Activated gamma-delta T cell treated with anti-CD3 and anti-CD28 coated beads, Interleukin-2, amount 50 U/mL, for 16 hours (primary cell): ENCODE measurements around the gene TDRD5.

Experiments used
- DNase-seq: peaks from one replicate; pipeline ENCODE4 v3.0.0-alpha.2; 2020; ENCODE audit warnings: low read depth

TDRD5 gene, protein sequence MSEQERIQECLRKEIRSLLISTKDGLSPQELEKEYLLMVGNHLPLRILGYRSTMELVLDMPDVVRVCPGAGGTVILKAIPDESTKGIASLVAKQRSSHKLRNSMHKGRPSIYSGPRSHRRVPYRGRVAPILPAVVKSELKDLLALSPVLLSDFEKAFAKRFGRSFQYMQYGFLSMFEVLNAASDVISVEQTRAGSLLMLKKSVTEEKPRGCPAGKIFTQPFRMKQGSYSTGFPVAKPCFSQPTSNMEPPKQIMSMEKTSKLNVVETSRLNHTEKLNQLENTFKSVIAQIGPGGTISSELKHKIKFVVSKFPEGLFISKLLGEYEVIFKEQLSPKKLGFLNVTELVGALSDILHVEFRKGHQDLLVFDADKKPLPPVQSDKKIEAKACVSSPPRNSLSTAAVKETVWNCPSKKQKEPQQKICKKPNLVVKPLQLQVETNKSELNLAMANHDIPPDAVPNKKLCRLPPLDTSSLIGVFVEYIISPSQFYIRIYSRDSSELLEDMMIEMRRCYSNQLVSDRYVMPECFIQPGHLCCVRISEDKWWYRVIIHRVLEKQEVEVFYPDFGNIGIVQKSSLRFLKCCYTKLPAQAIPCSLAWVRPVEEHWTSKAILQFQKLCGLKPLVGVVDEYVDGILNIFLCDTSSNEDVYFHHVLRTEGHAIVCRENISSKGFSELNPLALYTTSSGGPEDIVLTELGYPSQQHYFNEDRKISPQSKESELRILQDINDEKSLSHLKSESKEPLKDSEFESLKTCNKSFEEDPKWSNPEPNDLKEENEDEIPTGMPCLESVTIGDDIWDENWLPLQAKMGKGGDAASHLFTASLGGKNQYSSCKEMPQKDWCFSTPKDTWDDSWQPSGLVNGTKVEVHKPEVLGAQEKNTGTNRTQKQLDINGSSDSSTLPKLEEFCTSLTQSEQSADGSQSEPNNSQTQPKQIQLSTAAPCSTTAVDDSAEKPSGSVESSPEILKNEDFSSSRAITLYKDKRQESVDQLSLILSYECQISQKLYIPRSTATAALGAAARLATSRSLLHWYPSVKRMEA

DNA sequence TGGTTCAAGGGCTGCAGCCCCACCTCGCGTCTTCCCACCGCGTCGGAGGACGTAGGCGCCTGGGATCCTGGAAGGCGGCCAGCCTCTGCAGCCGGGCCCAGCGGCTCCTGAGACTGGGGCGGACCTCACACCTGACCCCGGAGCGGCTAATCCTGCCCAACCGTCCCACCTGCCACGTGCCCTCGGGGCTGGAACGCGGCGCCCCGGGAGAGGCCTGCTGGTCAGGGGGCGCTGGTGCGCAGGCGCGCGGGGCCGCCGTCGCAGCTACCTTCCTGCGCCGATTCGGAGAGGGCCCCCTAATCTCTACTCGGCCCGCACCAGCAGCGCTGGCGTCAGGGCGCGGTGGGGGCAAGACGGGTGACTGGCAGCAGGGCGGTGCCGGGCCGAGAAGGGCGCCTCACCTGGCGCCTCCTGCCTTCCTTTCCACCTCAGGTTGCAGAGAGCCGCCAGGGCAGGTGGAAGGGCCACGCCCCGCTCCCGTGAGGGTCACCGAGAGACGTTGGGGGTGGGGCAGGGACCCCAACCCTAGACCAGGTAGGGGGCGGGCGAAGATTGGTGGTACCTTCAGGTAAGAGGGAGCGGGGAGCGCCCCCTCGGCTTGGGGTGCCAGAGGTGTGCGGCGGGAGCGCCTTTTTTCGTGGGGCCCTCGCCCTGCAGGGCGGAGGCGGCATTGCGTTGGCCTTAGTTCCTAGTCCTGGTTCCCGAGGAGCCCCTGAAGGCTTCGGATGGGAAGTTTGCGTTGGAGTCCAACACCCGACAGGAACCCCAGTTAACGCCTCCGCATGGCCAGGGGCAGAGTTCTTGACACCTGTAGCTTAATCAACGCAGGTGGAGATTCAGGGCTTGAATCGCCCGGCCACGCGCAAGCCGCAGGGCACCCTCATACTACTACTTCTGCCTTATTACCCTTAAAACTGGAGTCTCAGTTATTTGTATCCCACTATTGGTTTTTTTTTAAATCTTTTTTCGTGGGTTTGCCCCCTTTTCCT lies at the start of gene TDRD5:
TDRD5 (plus strand) TSS at position 241 of the 989 bp plus-strand sequence. CDS start 784 bp downstream, outside the sequence.
- DNase-seq: no peak

DNA sequence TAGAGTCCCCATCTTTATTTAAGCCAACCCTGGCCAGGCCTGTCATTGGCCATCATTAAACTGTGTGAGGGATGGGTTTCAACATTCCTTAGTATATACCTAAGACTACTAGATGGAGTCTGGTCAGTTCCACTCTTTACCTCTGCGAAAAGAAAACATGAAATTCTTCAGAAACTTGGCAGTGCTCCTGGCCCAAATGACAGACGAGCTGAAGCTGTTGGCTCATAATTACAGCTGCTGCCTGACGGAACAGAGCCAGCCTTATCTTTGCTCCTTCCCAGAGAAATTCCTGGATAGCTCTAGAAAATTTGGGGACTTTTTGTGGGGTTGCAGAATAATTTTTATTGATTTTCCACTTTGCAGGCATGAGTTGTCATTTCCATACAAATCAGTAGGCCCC lies 46.3 kb upstream of the TDRD5 start:
- DNase-seq: no peak

DNA sequence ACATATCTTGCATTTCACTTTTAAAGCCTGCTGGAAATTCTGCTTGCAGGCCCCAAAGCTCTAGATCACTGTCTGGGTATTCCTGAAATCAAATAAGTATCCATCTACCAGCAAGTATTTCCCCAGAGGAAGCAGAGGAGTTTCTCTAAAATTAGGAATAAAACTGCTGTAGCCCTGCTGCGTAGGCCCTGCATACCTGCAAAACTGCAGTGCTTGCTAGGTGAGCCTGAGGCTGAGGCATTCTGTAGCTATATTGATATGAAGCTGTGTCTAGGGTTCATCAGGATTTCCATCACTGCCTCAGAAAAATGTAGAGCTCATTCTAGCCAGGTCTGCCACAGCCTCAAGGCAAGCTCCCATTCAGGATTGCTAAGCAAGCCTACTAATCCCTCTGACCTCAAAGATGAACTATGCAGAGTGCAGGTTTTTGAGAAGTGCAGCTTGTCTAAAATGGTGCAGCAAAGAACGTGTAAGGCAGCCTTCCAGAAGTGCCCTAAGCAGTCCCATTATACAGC lies 44.6 kb upstream of the TDRD5 start:
- DNase-seq: no peak

DNA sequence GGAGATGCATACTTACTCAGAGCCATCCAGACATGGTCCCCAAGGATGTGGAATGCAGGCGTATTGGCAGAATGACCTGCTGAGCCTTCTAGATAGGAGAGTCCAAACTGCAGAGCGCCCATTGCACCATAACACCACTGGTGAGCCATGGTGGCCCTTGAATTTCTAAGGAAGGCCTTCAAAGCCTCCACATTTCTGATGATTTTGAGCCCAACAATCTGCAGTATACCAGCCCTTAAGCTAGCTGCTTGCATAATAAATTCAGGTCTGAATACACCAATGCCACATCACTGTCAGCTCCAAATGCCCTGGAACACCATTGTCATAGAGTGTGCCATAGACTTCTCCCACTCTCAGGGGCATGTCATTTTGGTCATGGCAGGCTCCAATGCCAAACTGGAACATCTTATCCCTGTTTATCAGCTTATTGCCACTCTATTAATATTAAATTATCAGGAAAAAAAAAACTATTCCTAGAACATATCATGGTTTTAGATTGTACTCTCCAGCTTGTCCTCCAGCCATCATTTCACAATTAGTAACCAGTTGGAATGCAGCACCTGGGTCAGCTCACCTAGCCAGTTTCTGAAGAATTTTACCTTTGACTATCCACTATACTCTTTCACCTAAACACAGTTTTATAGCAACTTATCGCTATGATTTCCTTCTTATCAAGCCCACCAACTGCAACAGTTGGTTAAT lies 42.8 kb upstream of the TDRD5 start:
- no peak for DNase-seq

DNA sequence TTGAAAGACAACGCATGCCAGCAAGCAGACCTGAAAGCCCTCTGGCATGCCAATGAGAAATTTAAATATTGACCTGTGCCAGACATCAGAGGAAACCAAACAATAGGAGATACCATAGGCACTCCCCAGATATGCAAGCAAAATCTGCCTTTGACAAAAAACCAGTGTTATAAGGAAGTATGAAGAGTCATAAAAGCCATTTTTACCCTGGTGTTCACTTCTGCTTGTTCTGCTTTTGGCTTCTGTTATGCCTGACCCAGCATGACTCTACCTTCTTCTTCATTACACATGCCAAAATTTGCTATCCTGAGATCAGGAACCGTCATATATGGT lies 42.3 kb upstream of the TDRD5 start:
- no peak for DNase-seq

DNA sequence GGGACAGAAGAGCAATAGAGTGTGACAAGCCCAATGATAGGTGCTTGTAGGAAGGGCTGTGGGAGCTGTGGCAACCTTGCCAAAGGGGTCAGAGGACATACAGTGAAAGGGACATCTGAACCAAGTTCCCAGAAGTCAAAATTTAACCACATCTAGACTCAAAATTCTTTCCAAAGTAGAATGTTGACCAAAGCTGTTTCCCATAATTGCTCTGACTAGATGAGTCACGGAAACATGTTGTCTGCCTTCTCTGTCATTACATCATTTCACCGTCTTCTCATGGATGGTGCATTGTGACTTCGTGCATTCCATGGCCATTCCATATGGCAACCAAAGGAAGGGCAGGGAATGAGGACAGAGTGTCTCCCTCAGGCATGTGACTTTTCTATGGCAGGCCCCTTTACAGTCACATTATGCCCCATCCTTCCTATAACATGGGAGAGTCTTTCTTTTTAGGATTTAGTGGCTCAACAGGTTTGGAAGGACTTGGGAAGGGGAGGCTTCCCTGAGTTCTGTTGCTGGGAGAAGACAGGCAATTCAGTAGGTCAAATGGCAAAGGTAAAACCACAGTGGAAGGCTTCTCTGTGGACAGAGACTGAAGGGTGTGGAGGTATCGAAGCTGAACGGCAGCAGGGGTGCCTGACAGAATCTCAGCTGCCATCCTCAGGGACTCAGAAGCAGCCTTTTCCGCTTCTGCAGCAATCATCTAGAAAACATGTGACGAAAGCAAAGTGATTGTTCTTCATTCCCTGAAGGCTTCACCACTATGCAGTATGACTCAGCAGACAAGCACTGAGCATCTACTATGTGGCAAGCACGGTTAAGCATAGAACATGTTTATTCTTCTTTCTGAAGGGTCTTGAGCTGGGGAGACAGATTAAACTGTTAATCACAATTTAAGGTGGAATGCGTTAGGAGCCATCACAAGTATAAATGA lies 40.6 kb upstream of the TDRD5 start:
- DNase-seq: no peak

DNA sequence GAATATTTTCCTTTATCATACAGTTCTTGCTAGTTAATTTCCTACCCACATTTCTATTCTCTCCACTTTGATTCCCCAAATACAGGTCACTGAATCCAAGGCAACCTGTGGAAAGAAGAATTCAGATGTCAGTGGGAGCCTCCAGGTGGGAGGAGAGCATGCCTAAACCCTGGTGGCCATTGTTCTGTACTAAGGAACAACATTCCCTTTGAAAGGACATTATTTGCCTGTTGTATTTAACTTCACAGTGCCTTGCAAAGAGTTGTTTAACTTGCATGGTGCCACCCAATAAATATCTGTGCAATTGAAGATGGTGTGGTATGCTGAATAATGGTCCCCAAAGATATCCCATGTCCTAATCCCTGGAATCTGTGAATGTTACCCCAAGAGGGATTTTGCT lies 37.2 kb upstream of the TDRD5 start:
- no peak for DNase-seq

DNA sequence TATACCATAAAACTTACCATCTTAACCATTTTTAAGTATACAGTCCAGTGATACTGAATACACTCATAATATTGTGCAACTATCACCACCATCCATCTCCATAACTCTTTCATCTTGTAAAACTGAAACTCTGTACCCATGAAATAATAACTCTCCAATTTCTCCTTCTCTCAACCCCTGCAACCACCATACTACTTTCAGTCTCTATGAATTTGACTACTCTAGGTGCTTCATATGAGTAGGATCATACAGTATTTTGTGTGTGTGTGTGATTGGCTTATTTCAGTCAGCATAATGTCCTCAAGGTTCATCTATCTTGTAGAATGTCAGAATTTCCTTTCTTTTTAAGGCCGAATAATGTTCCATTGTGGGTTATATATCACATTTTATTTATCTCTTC lies 33.6 kb upstream of the TDRD5 start:
- no peak for DNase-seq

DNA sequence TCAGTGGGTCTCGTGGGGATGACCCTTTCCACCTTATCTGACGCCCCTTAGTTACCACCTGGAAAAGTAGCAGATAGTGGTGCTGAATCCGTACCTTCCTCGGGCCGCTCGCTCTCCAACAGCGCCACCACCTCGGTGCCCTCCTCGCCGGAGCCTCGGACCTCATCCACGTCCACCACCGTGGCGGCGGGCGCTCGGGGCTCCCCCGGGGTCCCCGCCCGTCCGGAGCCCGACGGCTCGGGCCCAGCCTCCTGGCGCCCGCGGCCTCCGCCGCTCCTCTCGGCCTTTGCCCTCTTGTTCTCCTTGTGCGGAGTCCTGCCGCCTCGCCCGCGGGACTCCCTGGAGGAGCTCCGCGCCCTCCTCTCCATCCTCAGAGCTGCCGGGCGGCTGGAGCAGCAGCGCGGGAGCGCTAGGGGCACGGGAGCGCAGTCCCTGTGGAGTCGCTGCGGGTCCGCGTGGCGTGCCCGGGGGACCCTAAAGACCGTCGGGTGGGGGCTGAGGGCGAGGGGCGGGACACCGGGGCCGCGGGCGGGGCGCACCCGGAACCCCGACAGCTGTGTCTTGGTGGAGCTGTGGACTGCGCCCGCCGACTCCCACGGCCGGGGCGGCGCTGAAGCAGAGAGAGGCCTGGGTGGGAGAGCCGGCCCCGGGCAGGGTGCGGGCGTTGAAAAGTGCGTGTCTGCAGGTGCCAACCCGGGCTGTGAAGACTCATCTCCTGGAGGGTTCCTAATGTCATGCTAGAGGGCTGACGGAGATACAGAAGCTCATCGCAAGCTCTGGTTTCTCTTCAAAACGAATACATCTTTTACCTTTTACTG lies 15.9 kb upstream of the TDRD5 start, which contains the start of gene NPHS2:
NPHS2 (minus strand) TSS at position 452 of the 818 bp plus-strand sequence; CDS start at position 368, 84 bp downstream.
- DNase-seq: no peak

DNA sequence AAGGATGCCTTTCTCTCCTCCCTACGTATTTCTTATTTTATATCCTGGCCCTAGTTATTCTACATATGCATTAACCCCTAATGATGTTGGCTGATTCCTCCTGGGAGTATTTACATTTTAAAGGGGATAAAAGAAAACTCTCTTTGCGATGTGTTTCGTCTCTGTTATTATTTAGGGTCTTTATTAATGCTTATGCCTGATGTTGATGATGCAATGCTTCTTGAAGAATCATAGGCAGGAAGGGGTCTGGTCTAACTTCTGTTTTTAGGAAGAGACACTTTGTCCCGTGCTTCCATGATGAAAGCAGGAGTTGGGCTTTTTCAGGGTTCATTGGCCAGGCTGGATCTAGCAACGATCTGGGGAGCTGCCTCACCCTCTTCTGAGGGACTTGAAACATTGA lies 15.1 kb upstream of the TDRD5 start:
- no peak for DNase-seq

DNA sequence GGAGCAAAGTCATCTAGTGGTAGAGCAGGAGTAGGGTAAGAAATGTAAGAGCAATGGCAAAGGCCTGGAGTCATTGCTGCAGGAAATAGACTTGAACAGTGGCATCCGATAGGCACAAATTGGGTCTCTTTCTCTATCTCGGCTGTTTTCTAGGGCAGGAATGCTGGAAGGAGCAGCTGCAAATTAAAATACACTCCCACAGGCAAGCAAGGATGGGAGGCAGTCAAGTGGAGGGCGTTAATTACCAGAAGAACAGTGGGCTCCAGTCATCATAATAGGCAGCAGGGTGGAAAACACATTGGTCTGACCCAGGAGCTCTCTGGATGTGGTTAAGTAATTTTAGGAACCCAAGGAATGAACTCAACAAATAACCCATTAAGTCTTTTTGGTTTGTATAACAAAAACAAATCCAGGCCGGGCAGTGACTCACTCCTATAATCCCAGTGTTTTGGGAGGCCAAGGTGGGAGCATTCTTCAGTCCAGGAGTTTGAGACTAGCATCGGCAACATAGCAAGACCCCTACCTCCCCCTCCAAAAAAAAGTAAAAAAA lies 7.8 kb upstream of the TDRD5 start:
- no peak for DNase-seq

DNA sequence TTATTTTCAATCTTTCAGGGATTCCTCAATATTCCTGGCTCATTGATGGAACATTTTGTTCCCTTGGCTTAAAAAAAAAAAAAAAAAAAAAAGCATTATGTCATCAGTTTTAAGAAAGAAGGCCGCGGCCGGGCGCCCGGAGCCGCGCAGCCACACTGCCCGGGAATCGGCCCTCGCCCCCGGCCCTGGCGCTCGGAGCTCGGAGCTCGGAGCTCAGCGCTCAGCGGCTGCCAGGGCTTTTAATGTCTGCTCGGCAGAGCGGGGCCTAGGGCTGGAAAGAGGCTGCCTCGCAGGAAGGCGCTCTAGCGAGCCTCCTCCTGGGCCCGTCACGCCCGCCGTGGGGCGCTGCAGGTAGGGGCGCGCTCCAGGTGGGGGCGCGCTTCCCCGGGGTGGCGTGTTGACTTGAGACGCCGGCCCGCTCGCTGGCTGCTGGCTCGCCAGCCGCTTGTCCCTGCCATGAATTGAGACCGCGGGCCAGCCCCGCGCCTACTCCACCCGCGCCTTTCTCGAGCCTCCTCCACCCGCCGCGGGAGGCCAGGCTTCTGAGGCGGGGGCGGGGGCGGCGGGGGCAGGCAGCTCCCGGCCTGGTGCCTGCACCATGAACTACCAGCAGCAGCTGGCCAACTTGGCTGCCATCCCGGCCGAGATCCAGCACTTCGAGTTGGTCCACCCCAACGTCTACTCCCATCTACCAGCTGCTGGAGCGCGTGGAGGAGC lies 5.4 kb upstream of the TDRD5 start:
- no peak for DNase-seq

DNA sequence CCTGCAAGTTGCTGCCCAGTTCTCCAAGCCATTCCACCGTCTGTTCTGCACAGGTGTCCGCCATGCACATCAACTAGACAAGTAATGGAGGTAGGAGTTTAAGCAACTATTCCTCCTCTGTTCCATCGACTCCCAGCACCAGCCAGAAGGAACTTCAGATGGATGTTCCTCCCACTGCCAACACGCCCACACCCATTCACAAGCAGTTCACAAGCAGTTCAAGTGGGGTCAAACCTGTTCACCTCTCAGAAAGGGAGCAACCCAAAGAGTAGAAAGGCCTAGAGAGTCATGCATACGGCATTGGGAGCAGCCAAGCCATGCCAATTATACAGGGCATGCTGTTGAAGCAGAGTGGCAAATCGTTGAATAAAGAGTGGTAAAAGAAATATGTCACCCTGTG lies 4.3 kb upstream of the TDRD5 start:
- no peak for DNase-seq

DNA sequence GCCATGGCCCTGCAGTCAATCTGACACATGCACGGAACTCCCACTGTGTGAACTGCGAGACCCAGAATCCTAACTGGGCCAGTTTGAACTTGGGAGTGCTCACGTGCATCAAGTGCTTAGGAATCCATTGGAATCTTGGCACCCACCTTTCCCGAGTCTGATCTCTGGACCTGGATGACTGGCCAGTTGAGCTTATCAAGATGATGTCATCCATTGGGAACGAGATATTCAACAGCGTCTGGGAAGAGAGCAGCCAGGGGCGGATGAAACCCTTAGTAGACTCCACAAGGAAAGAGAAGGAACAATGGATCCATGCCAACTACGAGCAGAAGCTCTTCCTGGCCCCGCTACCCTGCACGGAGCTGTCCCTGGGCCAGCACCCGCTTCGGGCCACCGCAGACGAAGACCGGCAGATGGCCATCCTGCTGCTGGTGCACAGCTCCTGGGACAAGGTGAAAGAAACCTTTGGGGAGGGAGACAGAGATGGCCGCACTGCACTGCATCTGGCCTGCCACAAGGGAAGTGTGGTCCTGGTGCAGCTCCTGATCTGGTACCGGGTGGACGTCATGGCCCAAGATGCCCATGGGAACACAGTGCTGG lies 3.1 kb upstream of the TDRD5 start:
- DNase-seq: no peak

DNA sequence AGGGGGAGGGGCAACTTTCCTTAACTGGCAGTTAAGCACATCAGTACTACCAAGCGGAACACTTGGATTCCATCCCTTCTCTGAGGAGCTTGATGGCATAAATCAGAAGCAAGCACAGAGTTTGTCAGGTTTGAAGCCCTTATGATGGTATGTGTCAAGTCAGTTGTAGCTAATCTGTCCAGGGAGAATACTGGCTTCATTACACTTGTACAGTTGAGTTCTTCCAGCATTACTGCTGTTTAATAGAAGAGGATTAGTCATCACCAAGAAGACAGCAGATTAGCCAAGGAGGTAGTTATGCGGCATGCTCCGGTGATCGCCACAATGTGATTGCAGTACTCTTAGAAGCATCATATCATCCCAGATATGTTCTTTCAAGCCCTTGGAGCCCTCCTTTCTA lies 2.1 kb upstream of the TDRD5 start:
- no peak for DNase-seq

DNA sequence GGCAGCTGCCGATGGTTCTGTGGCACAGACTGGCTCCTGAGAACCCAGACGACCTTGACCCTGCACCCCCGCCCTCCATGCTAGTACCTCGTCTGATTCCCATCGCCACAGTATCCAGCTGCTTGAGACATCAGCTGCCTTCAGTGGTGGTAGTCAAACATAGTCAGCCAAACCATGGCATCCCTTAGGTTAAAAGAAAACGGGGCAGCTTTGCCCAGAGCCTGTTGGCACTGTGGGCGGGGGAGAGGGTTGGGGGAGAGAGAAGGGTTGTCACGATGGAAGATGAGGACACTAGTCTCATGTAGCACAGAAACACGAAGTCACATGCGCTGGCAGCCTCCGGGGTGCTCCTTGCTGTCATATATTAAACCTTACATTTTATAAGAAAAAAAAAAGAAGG lies 961 bp upstream of the TDRD5 start:
- DNase-seq: no peak

DNA sequence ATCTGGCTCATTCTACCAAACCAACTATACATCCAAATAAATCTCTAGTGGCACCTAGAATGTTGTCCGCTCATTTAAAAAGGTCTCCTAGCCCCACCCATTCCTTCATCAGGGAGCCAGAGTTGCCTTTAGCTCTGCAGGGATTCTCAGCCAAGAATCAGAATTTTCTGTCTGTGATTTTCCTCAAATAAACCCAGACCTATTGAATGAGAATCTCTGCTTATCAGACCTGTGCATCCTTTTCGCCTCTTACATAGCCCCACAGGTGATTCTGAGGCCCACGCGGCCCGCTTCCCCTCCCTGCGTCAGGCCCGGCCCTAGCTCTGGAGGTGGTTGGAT lies 410 bp upstream of the TDRD5 start:
- no peak for DNase-seq

DNA sequence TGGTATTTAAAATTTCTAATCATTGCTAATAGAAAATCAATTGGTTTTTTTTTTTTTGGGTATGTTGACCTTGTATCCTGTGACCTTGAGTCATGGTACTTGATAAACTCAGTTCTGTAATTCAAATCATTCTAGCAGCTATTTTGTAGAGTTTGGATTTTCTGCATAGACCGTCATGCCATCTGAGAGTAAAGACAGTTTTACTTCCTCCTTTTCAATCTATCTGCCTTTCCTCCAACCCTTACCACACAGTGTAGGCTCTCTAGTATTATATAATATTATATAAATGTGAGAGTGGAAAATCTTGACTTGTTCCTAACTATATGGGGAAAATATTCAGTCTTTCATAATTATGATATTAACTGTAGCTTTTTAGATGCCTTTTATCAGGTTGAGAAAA lies 7.0 kb downstream of the TDRD5 start:
- DNase-seq: no peak
